GM12864 (cell line): ENCODE data around the gene MEAK7.
"Not testable (repeated sequence)": the region's sequence is repeated elsewhere in the genome, so short reads cannot be mapped to it uniquely, and the experiment has no call there.

Experiments
- DNase-seq: peaks from one replicate; pipeline ENCODE4 v3.0.0-alpha.2; 2011; ENCODE audit warnings: low read depth
- H3K4me3 ChIP-seq: 2 replicates; pipeline ENCODE4 v1.5.1; 2011; ENCODE audit warnings: mild to moderate bottlenecking, low read depth, low read length, control low read depth
- CTCF ChIP-seq: IDR thresholded peaks from 2 replicates; pipeline ENCODE4 v1.5.1; 2011; ENCODE audit warnings: low read depth, mild to moderate bottlenecking, moderate library complexity, low read length, control low read depth, inconsistent platforms; ENCODE audit errors: missing control alignments

Gene MEAK7

GRCh38 chr16:84527532-84528269 lies 23.2 kb upstream of the MEAK7 start:
- no peak for TF ChIP-seq CTCF
- no peak overlapping the region for H3K4me3 ChIP-seq
- DNase-seq = no peak

- H3K4me3 ChIP-seq = no peak overlapping the region
- no peak for DNase-seq
- no peak for TF ChIP-seq CTCF
These were observed 22.5 kb upstream of the MEAK7 start for GRCh38 chr16:84526794-84527531.

GRCh38 chr16:84524941-84525581 lies 20.6 kb upstream of the MEAK7 start:
- not testable (repeated sequence) for DNase-seq, H3K4me3 ChIP-seq

- H3K4me3 ChIP-seq = no peak overlapping the region
- no peak for DNase-seq
- TF ChIP-seq CTCF = no peak
These were observed 20.0 kb upstream of the MEAK7 start for GRCh38 chr16:84524346-84524920.

- DNase-seq = no peak
- H3K4me3 ChIP-seq = no peak overlapping the region
- no peak for TF ChIP-seq CTCF
These were observed 17.0 kb upstream of the MEAK7 start for GRCh38 chr16:84521497-84521770.

- TF ChIP-seq CTCF = no peak
- H3K4me3 ChIP-seq = no peak overlapping the region
- DNase-seq = no peak
These were observed 16.5 kb upstream of the MEAK7 start for GRCh38 chr16:84520725-84521496.

GRCh38 chr16:84519855-84520254 lies 15.4 kb upstream of the MEAK7 start:
- no peak overlapping the region for H3K4me3 ChIP-seq
- no peak for DNase-seq
- no peak for TF ChIP-seq CTCF
